CD4-positive, alpha-beta T cell (primary cell): ENCODE measurements around the gene ERN1. TPM values are rescaled to one million over a fixed set of nuclear protein-coding genes. Genes with fewer than 3 reads are reported as not detected.
A peak's percentile ranks its signal among the peaks of the same experiment; 100 is the strongest.

Experiments used
- ATAC-seq: fragments of 200-7000 bp; cut with Tn5 transposase; one replicate; pipeline ENCODE4 v1.10.0; 2022; ENCODE audit warnings: mild to moderate bottlenecking; ENCODE audit not compliant: poor library complexity
- CTCF ChIA-PET: fragments of 350-600 bp; sonication (Branson Sonifier 250); formaldehyde crosslinking; loops from one replicate; lab custom pipeline; 2021; ENCODE audit warnings: antibody characterized with exemption, inconsistent platforms; lab: Charles Lee
- POLR2A ChIA-PET: fragments of 350-600 bp; sonication (Branson Sonifier 250); formaldehyde crosslinking; loops from one replicate; lab custom pipeline; 2021; ENCODE audit warnings: antibody characterized with exemption, inconsistent platforms; lab: Charles Lee
- DNase-seq, 14 experiments: peaks; one replicate each; pipeline ENCODE4 v3.0.0-alpha.2; 2013 to 2020; ENCODE audit warnings: mixed read lengths in 2 of 14
- H3K27ac ChIP-seq, 2 donors: one replicate each; pipeline versions ENCODE4 v1.5.1 to v1.7.0; 2013; ENCODE audit warnings: low read length in 2 of 2, low read depth in 1 of 2, mild to moderate bottlenecking in 1 of 2
- H3K27me3 ChIP-seq, 2 experiments: 1 replicate in 1 of 2; 2 replicates in 1 of 2; pipeline versions ENCODE4 v1.6.1 to v1.7.0; 2013; ENCODE audit warnings: low read length in 2 of 2, control low read depth in 1 of 2, mild to moderate bottlenecking in 1 of 2, moderate library complexity in 1 of 2; ENCODE audit not compliant: insufficient read depth in 2 of 2, control insufficient read depth in 1 of 2
- H3K36me3 ChIP-seq: one replicate; pipeline ENCODE4 v1.6.1; 2013; ENCODE audit warnings: low read length, control low read depth; ENCODE audit not compliant: insufficient read depth
- H3K4me1 ChIP-seq: one replicate; pipeline ENCODE4 v1.6.1; 2013; ENCODE audit warnings: low read length, control low read depth; ENCODE audit not compliant: insufficient read depth
- H3K4me3 ChIP-seq: one replicate; pipeline ENCODE4 v1.5.1; 2013; ENCODE audit warnings: mild to moderate bottlenecking, low read length, moderate library complexity
- H3K9me3 ChIP-seq, 2 experiments: 1 replicate in 1 of 2; 2 replicates in 1 of 2; pipeline versions ENCODE4 v1.6.1 to v1.7.0; 2013; ENCODE audit warnings: low read length in 2 of 2, mild to moderate bottlenecking in 2 of 2, control low read depth in 1 of 2, moderate library complexity in 1 of 2; ENCODE audit not compliant: control insufficient read depth in 1 of 2, insufficient read depth in 1 of 2
- H3K27ac Mint-ChIP-seq: one replicate; pipeline ENCODE4 v1.8.0; 2020; ENCODE audit warnings: mixed read lengths
- H3K27me3 Mint-ChIP-seq: one replicate; pipeline ENCODE4 v1.8.0; 2021; ENCODE audit warnings: mixed read lengths
- H3K36me3 Mint-ChIP-seq: one replicate; pipeline ENCODE4 v1.8.0; 2021; ENCODE audit warnings: low read depth, mixed read lengths
- H3K4me1 Mint-ChIP-seq: one replicate; pipeline ENCODE4 v1.8.0; 2021; ENCODE audit warnings: low read depth, mixed read lengths
- H3K4me3 Mint-ChIP-seq: one replicate; pipeline ENCODE4 v1.8.0; 2020; ENCODE audit warnings: mild to moderate bottlenecking, mixed read lengths
- H3K9me3 Mint-ChIP-seq: one replicate; pipeline ENCODE4 v1.8.0; 2020; ENCODE audit warnings: mixed read lengths
- CTCF ChIP-seq: fragments of 200-600 bp; IDR thresholded peaks from one replicate; pipeline ENCODE4 v1.8.0; 2022; ENCODE audit warnings: antibody characterized with exemption, mild to moderate bottlenecking
- intact Hi-C, 2 experiments: fragments of 100-400 bp; cut with DNase I in 1 of 2; cut with micrococcal nuclease in 1 of 2; formaldehyde crosslinking; loops; one replicate each; pipeline versions ENCODE4 v1.15.1 to v1.9.0; 2023 to 2025; cut with DNase I, micrococcal nuclease
- total RNA-seq, 174 experiments: library from RNA in 2 of 174; stranded (reverse) in 2 of 174; gene quantifications; one replicate each; pipeline ENCODE4 v1.2.3 and lab custom pipeline; 2021 to 2026

ERN1 gene
- total RNA-seq, 2 experiments from 2014 or later, result 62.7 to 67.8 TPM

DNA sequence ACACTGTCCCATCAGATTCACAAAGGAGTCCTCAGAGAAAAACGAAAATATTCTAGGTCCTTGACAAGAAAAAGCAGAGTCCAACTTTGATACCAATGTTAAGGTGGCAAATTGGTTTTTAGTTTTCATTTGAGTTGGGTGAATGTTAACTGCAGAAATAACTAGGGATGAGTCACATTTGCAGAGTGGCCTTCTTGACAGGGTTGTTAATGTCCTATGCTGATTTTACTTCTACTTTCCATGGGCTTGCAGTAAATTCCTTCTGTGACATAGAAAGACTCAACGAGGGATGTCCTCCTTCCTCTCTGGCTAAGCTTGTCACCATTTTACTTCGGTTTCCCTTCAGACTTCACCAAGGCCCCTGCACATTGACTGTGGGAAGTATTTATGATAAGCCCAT lies 62.3 kb downstream of the ERN1 start:
- ChIA-PET CTCF (interaction anchor here (1.1 kb wide), 1 partner anchor 66 kb away, joined by 3 read pairs; no protein-coding TSS in a partner anchor), POLR2A (interaction anchor here (0.8 to 8.5 kb wide), 7 partner anchors 15 to 79 kb away, joined by 3 to 58 read pairs (median 6); partner anchors contain the start of gene ERN1)
- Mint-ChIP-seq H3K27ac (peak overlapping the region; percentile 81), H3K4me1 (peaks cover 59% of the 10 kb centered on the region), H3K9me3 (peaks cover 7% of the 10 kb centered on the region), H3K36me3 (peaks cover 95% of the 10 kb centered on the region), H3K4me3 (peak overlapping the region; percentile 49), H3K27me3 (no peaks in the 10 kb centered on the region)
- no peak for TF ChIP-seq CTCF
- Histone ChIP-seq H3K27me3 (no peaks in the 10 kb centered on the region), H3K9me3 (peaks cover 0 to 25% of the 10 kb centered on the region in 2 experiments), H3K4me1 (peaks cover 58% of the 10 kb centered on the region), H3K4me3 (no peak overlapping the region), H3K36me3 (peaks cover 81% of the 10 kb centered on the region), H3K27ac (peak overlapping the region in 1 of 2 donors; percentile 14)
- intact Hi-C loops, result loop anchor here in 1 of 2 experiments (2.0 to 5.0 kb wide), 2 partner anchors 15 to 40 kb away; no protein-coding TSS in a partner anchor
- DNase-seq (no peak), ATAC-seq (no peak)

DNA sequence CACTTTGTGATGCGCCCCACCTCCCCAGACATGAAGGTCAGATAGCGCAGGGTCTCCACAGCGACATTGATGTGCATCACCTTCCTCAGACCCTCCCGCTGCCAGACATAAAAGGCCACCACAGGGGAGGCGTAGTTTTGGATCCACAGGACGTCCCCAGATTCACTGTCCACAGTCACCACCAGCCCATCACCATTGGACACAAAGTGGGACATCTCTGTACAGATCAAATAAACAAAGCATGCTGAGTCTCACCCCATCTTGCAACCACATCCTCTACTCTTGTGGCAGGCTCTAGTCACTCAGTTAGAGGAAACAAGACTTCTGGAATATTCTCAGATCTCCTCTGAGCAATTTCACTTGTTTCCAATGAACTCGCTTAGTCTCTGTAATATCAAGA lies 63.2 kb downstream of the ERN1 start:
- peaks cover 80% of the 10 kb centered on the region for H3K36me3 ChIP-seq
- no peaks in the 10 kb centered on the region for H3K27me3 ChIP-seq
- H3K27ac ChIP-seq, result peak overlapping the region in 1 of 2 donors; percentile 14
- H3K4me1 ChIP-seq, result peaks cover 67% of the 10 kb centered on the region
- Mint-ChIP-seq H3K27me3 (no peaks in the 10 kb centered on the region), H3K4me3 (peak overlapping the region; percentile 71), H3K36me3 (peaks cover 95% of the 10 kb centered on the region), H3K9me3 (peaks cover 7% of the 10 kb centered on the region), H3K27ac (peak overlapping the region; percentile 81), H3K4me1 (peaks cover 65% of the 10 kb centered on the region)
- intact Hi-C loops, result loop anchor here in 1 of 2 experiments (2.0 to 5.0 kb wide), 2 partner anchors 16 to 39 kb away; no protein-coding TSS in a partner anchor
- peak; percentile 87 for ATAC-seq
- peak overlapping the region; percentile 47 for H3K4me3 ChIP-seq
- peaks cover 0 to 25% of the 10 kb centered on the region in 2 experiments for H3K9me3 ChIP-seq
- TF ChIP-seq CTCF, result no peak
- ChIA-PET POLR2A (interaction anchor here (0.8 to 8.5 kb wide), 10 partner anchors 14 to 80 kb away, joined by 3 to 58 read pairs (median 4); partner anchors contain the start of genes ERN1 and ICAM2), CTCF (interaction anchor here (1.0 to 1.2 kb wide), 2 partner anchors 64 to 67 kb away, joined by 3 read pairs; partner anchors contain the start of gene ERN1)
- DNase-seq, result peak in 9 of 14 experiments; percentile 21 to 90 (median 53)

DNA sequence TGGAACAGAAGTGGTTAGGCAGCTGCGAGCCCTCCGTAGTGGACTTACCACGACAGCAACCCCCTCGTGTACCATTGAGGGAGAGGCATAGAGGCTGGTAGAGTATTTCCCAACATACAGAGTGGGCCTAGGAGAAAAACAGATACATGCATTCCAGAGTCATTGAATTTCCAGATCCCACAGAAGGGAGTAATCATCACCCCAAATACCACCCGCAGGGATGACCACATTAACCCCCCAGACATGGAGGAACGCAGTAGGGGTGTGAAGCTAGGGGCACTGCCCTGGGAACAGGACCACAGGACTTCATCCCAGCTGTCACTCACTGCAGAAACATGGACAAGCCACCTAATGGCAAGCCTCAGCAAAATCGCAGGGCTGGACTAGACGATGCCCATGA lies 64.8 kb downstream of the ERN1 start:
- intact Hi-C loops, result loop anchor here in 1 of 2 experiments (5.0 kb wide), 1 partner anchor 38 kb away; no protein-coding TSS in a partner anchor
- peak overlapping the region; percentile 47 for H3K4me3 ChIP-seq
- peaks cover 95% of the 10 kb centered on the region for H3K36me3 Mint-ChIP-seq
- DNase-seq, result no peak
- no peak overlapping the region for H3K27ac ChIP-seq
- H3K4me1 Mint-ChIP-seq, result peaks cover 77% of the 10 kb centered on the region
- ATAC-seq, result no peak
- peaks cover 5% of the 10 kb centered on the region for H3K9me3 Mint-ChIP-seq
- peaks cover 0 to 20% of the 10 kb centered on the region in 2 experiments for H3K9me3 ChIP-seq
- peak overlapping the region; percentile 80 for H3K27ac Mint-ChIP-seq
- no peak for TF ChIP-seq CTCF
- H3K27me3 ChIP-seq, result no peaks in the 10 kb centered on the region
- ChIA-PET CTCF (interaction anchor here (1.8 kb wide), 1 partner anchor 80 kb away, joined by 4 read pairs; no protein-coding TSS in a partner anchor), POLR2A (interaction anchor here (1.1 to 8.5 kb wide), 2 partner anchors 14 to 81 kb away, joined by 3 to 58 read pairs; no protein-coding TSS in a partner anchor)
- H3K4me3 Mint-ChIP-seq, result peak overlapping the region; percentile 82
- H3K27me3 Mint-ChIP-seq, result no peaks in the 10 kb centered on the region
- peaks cover 80% of the 10 kb centered on the region for H3K36me3 ChIP-seq
- peaks cover 81% of the 10 kb centered on the region for H3K4me1 ChIP-seq
